HG02938 (cell line): ENCODE data around the gene CMIP.

Source experiments
- ATAC-seq: cut with Tn5 transposase; IDR thresholded peaks from one replicate; pipeline ENCODE4 v1.9.1; 2021; ENCODE audit warnings: mild to moderate bottlenecking, moderate library complexity; ENCODE audit not compliant: unreplicated experiment

CMIP gene

DNA sequence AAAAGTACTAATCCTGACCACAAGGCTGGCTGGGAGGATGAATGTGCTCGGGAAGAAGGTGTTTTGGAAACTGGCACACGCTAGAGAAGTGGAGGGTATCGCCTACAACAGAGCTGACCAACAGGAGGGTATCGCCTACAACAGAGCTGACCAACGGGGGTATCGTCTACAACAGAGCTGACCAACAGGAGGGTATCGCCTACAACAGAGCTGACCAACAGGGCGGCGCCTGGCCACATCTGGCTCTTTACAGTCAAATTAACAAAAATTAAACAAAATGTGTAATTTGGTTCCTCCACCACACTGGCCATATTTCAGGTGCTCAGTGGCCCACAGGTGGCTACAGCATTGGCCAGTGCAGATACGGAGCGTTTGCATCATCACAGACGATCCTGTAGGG lies 153.5 kb downstream of the CMIP start:
- no peak for ATAC-seq

DNA sequence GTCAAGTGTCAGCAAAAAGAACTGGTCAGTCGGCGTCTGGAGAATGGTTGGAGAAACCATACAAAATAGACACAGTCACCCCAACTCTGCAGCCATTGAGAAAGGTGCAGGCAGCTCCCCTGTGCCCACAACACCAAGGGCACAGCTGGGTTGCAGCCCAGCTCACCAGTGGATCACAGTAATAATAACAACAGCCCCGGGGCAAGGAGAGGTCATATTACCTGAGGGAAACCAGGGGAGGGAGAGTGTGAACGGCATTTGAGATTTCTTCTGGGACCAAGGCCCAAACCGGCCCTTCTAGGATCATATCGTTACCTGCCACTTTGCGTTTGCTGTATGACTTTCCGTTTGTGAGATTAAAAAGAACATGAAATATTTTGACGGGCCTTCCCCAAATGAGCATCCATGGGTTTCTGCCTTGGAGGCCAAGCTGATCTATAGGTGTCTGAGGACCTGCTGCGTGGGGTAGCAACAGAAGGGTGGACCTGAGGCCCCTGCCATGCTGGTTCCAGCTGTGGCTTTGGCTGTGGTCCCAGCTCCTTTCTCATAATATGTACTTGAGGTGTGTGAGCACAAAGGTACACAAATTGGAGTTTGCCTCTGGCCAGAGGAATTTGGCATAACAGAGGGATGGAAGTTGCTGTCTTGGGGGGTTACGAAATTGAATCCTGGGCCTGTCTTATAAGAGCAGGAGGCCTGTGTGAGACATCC lies 154.6 kb downstream of the CMIP start:
- ATAC-seq, result no peak

DNA sequence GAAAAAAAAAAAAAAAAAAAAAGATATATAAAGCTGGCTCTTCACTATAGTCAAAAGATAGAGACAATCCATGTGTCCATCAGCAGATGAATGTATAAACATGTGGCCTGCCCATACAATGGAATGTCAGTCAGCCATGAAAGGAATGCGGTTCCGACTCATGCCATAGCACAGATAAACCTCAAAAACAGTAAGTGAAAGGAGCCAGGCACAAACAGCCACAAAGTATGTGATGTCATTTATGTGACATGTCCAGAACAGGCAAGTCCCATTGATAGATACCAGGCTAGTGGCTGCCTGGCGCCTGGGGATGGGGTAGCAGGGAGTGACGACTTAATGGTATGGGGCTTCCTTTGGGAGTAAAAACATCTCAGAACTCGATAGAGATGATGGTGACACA lies 155.7 kb downstream of the CMIP start:
- no peak for ATAC-seq

DNA sequence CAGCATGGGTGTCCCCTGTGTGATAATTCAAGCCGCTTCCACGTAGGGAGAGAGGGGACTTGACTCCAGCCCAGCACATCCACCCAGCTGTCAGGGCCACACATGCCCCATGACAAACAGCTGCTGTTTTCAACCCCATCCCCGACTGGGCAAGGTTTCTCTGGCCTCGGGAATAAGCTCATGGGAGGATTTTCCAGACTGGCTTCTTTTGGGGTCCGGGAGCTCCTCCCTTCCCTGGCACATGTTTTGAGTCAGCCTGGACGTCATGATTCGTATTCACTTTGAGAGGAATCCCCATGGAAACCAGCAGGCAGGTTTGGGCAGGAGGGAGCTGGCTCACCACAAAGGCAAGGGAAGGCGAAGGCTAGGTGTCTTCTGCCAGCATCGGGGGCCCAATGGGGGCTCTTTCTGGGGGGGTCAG lies 156.4 kb downstream of the CMIP start:
- no peak for ATAC-seq

DNA sequence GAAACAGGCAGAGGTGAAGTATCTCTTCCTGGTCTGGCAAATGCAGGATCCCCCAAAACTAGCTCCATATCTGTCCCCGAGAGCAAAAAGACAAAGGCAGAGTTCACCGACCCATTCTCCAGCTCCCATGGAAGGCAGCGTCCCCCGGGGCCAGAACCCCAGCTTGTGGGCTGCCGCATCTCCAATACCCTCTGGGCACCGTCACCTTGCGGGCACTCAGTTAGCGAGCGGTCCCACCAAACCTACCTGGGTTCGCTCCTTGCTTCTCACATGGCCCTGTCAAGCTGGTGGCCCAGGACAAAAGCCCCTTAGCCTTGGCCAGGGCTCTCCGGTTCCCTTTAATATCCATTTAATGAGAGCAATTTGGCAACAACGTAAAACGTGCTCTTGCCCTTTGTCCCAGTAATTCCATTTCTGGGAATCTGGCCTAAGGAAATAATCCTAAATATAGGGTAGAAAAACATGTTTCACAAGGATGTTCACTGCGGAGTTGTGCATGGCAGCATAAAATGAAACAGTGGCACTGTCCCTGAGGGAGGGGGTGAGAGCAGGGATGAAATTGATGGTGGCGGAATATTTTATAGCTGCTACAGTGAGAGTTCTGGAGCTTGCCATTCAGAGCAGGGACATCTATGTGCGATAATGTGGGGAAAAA lies 157.1 kb downstream of the CMIP start:
- no peak for ATAC-seq

DNA sequence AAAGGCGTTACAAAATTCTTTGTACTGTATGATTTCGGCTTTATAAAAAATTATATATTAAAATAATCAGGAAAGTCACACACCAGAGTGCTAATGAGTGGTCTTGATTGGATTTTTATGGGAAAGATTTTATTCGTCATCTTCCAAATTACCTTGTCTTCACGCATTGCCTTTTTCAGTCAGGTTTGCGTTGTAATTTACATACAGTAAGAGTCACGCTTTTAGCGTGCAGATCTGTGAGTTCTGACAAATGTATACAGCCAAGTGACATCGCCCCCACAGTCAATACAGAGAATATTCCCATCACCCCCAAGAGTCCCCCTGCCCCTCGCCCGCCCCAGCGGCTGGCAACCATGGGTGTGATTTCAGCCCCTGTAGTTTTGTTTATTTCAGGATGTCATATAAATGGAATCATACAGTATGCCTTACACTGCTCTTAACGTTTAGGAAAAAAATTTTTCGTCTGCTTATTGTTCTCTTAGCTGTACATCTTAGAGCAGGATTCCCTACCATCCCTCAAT lies 157.7 kb downstream of the CMIP start:
- no peak for ATAC-seq

GRCh38 chr16:81602792-81603191 lies 158.2 kb downstream of the CMIP start:
- ATAC-seq, result no peak

GRCh38 chr16:81604960-81605383 lies 160.4 kb downstream of the CMIP start:
- ATAC-seq, result no peak

GRCh38 chr16:81606039-81606438 lies 161.4 kb downstream of the CMIP start:
- no peak for ATAC-seq

GRCh38 chr16:81607006-81607405 lies 162.4 kb downstream of the CMIP start:
- ATAC-seq, result no peak

DNA sequence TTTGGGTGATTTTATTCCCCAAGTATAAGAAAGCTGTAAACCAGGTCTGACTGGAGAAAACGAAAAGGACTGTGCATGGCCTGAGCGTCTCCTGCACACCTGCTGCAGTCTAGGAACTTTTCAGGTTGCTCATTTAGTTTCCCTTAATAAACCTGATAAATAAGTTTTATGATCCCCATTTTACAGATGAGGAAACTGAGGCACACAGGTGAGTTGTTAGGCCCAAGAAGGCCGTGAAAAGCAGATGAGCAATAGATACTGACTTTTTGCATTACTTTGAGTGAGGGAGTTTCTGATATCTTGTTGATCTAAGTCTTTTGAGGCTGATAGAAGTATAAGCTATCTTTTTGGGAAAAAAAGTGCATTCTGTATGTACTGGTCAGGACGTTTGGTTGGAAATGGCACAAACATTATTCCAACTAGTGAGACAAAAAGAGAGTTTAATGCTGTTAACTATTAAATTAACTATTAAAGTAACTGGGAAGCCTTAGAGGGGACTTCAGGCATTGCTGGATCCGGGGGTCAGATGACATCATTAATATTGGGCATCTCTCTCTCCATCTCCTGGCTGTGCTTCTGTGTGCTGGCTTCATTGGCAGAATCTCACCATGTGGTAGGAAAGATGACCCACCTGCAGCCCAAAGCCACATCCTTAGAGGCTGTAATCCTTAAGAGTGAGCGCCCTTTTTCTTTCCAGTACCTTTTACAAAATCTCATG lies 163.4 kb downstream of the CMIP start:
- no peak for ATAC-seq

DNA sequence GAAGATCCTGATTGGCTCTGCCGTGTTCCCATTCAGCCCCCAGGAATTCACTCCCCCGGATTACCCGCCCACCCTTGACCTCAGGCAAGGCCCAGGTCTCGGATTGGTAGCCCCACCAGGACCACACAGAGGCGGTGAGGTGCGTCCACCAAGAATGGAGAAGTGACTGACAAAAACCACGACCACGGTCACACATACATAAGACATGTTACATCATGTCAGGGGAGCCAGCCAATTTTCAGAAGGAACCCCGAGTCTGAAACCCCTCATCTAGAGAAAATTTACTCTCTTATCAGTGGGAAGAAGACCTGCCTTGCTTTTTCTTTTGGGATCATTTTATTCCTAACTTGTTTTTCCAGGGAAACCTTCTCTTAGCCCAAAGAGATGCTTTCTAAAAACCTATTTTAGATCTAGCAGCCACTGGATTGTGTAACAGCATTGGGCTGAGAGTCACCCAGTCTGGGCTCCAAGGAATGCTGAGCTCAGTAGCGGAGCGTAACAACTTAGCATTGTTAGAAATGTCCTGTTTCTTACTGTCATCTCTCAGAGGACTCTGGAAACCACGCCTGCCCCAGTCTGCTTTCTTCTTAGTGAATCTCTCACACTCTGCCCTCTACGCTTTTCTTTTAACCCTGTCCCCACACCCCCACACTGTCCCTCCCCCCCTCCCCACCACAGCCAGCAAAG lies 164.1 kb downstream of the CMIP start:
- ATAC-seq, result no peak

- ATAC-seq, result no peak
Measured at GRCh38 chr16:81609323-81609892, 164.8 kb downstream of the CMIP start.

- ATAC-seq, result no peak
Measured at GRCh38 chr16:81610144-81610842, 165.7 kb downstream of the CMIP start.

GRCh38 chr16:81610936-81611335 lies 166.3 kb downstream of the CMIP start:
- ATAC-seq, result no peak

GRCh38 chr16:81611721-81612120 lies 167.1 kb downstream of the CMIP start:
- ATAC-seq, result no peak

GRCh38 chr16:81612351-81613163 lies 167.9 kb downstream of the CMIP start:
- ATAC-seq, result no peak

DNA sequence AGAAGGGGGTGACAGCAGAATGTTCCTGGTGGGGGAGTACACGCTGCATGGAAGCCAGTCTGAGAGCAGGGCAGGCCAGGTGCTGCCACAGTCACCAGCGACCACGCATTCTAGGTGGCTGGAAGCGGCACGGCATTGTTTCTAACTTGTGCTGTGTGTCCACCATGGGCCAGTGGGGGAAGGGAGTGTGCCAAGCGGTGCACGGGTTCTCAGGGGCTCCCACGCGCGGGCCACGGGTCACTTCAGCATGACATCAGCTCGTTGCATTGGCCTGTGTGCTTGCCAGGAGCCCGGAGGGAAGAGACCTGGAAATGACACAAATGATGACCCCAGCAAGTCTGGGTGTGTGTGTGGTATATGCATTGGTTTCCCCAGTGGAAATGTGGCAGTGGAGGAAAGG lies 169.6 kb downstream of the CMIP start:
- no peak for ATAC-seq

- no peak for ATAC-seq
Measured at GRCh38 chr16:81614654-81615359, 170.2 kb downstream of the CMIP start.
